Testis (tissue), 2 donors: Measurements from ENCODE around the gene GNRHR.

Experiments used
- POLR2A ChIP-seq: fragments of 450-650 bp; IDR thresholded peaks from one replicate; pipeline ENCODE4 v1.6.1; 2017; ENCODE audit warnings: antibody characterized with exemption, mild to moderate bottlenecking, moderate library complexity
- TF ChIP-seq, protein P1 (sequence below), 3 experiments: fragments of 450-650 bp in 2 of 3; fragments of 200-600 bp in 1 of 3; sonication (generic) in 1 of 3; IDR thresholded peaks; one replicate each; pipeline ENCODE4 v1.5.1; 2016 to 2019; ENCODE audit warnings: antibody characterized with exemption in 3 of 3, mild to moderate bottlenecking in 2 of 3, moderate library complexity in 1 of 3

DNA sequence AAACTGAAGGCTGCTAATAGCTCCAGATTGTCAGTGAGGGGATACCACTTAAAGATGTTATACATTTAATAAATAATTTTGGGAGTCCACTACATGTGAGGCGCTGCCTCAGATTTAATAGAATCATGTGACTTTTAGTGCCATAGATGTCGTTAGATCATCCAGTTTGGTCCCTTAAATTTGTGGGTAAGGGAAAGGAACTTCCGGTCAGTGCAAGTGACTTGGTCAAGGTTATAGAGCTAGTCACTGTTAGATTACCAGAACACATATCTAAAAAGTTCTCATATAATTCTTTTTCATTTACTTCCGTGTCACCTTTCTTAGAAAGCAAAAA is 52.7 kb downstream of the GNRHR start:
- no peak for TF ChIP-seq POLR2A
- TF ChIP-seq, protein P1, sequence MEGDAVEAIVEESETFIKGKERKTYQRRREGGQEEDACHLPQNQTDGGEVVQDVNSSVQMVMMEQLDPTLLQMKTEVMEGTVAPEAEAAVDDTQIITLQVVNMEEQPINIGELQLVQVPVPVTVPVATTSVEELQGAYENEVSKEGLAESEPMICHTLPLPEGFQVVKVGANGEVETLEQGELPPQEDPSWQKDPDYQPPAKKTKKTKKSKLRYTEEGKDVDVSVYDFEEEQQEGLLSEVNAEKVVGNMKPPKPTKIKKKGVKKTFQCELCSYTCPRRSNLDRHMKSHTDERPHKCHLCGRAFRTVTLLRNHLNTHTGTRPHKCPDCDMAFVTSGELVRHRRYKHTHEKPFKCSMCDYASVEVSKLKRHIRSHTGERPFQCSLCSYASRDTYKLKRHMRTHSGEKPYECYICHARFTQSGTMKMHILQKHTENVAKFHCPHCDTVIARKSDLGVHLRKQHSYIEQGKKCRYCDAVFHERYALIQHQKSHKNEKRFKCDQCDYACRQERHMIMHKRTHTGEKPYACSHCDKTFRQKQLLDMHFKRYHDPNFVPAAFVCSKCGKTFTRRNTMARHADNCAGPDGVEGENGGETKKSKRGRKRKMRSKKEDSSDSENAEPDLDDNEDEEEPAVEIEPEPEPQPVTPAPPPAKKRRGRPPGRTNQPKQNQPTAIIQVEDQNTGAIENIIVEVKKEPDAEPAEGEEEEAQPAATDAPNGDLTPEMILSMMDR (IDR thresholded peaks at IDR 0.05) = no peak
